ENCODE results near the gene CIDEA. TPM values are rescaled to one million over a fixed set of nuclear protein-coding genes. Genes with fewer than 3 reads are reported as not detected.
"Not testable (repeated sequence)": the region's sequence is repeated elsewhere in the genome, so short reads cannot be mapped to it uniquely, and the experiment has no call there.

Gene CIDEA
- not detected in 2 replicates for total RNA-seq (2021)
- long read RNA-seq = 0 reads

- Histone ChIP-seq H4K91ac (ENCODE audit: insufficient read length, low read depth, low read length) (no peak within 1 kb of the TSS), H3K27ac (ENCODE audit: insufficient read length, low read depth, low read length) (no peak within 1 kb of the TSS), H3K23ac (ENCODE audit: insufficient read length, low read depth, low read length) (no peak within 1 kb of the TSS), H2BK20ac (ENCODE audit: low read depth, low read length, poor library complexity, severe bottlenecking) (no peak within 1 kb of the TSS), H2AFZ (ENCODE audit: low read length) (no peak within 1 kb of the TSS), H4K20me1 (ENCODE audit: control insufficient read depth, insufficient read depth, insufficient read length) (no peaks in the 10 kb centered on the region), H2BK12ac (ENCODE audit: insufficient read length, low read depth, low read length) (no peak within 1 kb of the TSS), H3K79me1 (ENCODE audit: insufficient read depth, low read depth, low read length, poor library complexity, severe bottlenecking) (no peaks in the 10 kb centered on the region), H2BK120ac (ENCODE audit: low read depth, low read length, poor library complexity, severe bottlenecking) (no peak within 1 kb of the TSS), H3K56ac (ENCODE audit: insufficient read length, low read depth, low read length) (no peak within 1 kb of the TSS), H3K9ac (ENCODE audit: extremely low read depth, insufficient read length, low read length) (no peak within 1 kb of the TSS), H3K14ac (ENCODE audit: insufficient read depth, low read length) (no peak within 1 kb of the TSS), H3K23me2 (ENCODE audit: insufficient read length, low read depth, low read length, poor library complexity, severe bottlenecking) (peaks cover 13% of the 10 kb centered on the region), H4K5ac (ENCODE audit: insufficient read length, low read depth, low read length) (no peak within 1 kb of the TSS), H3K9me3 (ENCODE audit: control insufficient read depth, low read depth, low read length) (no peaks in the 10 kb centered on the region), H3K4me2 (ENCODE audit: insufficient read depth, insufficient read length, low read length) (peak within 1 kb of the TSS; percentile 92), H3K4ac (ENCODE audit: low read depth, low read length) (no peak within 1 kb of the TSS), H3K27me3 (ENCODE audit: insufficient read depth, low read length) (peaks cover 35% of the 10 kb centered on the region), H3K18ac (ENCODE audit: insufficient read length, low read depth, low read length) (no peak within 1 kb of the TSS), H2BK5ac (ENCODE audit: insufficient read length, low read length) (no peak within 1 kb of the TSS), H3T11ph (ENCODE audit: low read length) (no peak within 1 kb of the TSS), H4K8ac (replicated peaks; ENCODE audit: insufficient read length, low read depth, low read length) (no peak within 1 kb of the TSS), H2BK15ac (ENCODE audit: low read depth, low read length) (no peak within 1 kb of the TSS; the same call in 1 of the 2 replicates), H3K79me2 (ENCODE audit: insufficient read depth, low read length) (no peaks in the 10 kb centered on the region), H2AK5ac (ENCODE audit: insufficient read length, low read length) (no peak within 1 kb of the TSS), H3K4me1 (ENCODE audit: insufficient read depth, low read length) (peaks cover 6% of the 10 kb centered on the region; the same call in 1 of the 2 replicates)
- WGBS (ENCODE audit: extremely low coverage, insufficient read length, low lambda C conversion rate) = no CpG with 5 or more reads among the region's 69 CpGs
- Mint-ChIP-seq H3K27me3 (ENCODE audit: low read depth) (peaks cover 84% of the 10 kb centered on the region), H3K36me3 (ENCODE audit: insufficient read depth in 1 of 3, low read depth in 3 of 3) (no peaks in the 10 kb centered on the region; a peak in 1 of 7 replicates), H3K27ac (no peak within 1 kb of the TSS), H3K9me3 (no peaks in the 10 kb centered on the region; a peak in 1 of 5 replicates), H3K4me1 (peaks cover 23 to 26% of the 10 kb centered on the region in 2 experiments), H3K4me3 (peak within 1 kb of the TSS; percentile 66 to 84)
- DNase-seq = peak; percentile 73
- no peak for TF ChIP-seq CTCF (conservative IDR thresholded peaks at IDR 0.05)
Observed at GRCh38 chr18:12254136-12254819, at the start of gene CIDEA. Gene CIDEA, plus strand, starts transcription at chr18:12254361. Its CDS starts 23 bp downstream, at chr18:12254384.

DNA sequence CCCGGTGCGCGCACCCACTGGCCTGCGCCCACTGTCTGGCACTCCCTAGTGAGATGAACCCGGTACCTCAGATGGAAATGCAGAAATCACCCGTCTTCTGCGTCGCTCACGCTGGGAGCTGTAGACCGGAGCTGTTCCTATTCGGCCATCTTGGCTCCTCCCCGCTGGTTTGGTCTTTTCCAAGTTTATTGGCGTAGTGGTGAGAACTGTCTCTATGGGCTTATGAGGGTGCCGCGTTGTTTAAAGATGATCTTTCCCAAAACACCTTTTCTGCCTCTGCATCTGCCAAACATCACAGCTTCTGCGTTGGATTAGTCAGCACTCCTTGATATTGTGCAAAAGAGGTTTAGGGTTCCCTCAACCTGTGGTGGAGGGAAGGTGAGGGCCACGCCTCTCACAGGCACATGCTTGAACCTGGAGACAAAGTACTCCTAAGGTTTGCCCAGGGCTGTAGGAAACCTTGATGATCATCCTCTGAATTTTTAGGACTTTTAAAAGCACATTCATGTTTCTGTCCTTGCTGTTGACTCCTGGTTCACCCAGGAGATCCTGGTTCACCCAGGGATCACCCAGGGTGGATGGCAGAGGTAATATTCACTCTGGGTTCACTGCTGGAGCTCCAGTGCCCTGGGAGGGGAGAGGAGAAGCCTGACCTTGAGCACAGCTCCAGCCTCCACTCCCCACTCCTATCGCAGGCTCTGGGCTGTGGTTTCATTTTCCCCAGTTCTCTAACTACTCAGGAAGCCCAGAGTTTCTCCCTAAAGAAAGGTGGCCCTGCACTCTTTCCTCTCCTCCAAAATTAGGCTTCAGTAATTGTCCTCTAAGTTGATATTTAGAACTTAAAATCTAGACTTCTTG is 45.6 kb upstream of the CIDEA start:
- H2BK15ac ChIP-seq (ENCODE audit: low read depth, low read length) = not testable (repeated sequence)
- WGBS (ENCODE audit: extremely low coverage, insufficient read length, low lambda C conversion rate) = no CpG with 5 or more reads among the region's 18 CpGs
- peak overlapping the region in 1 of 3 experiments; percentile 61; a peak in 2 of 7 replicates for H3K27ac Mint-ChIP-seq

More for the DNA sequence above, 45.6 kb upstream of the CIDEA start:
- H3K23me2 ChIP-seq (ENCODE audit: insufficient read length, low read depth, low read length, poor library complexity, severe bottlenecking); H3K4me1 ChIP-seq (ENCODE audit: insufficient read depth, low read length); DNase-seq; H3K79me1 ChIP-seq (ENCODE audit: insufficient read depth, low read depth, low read length, poor library complexity, severe bottlenecking); H3K18ac ChIP-seq (ENCODE audit: insufficient read length, low read depth, low read length); H2BK120ac ChIP-seq (ENCODE audit: low read depth, low read length, poor library complexity, severe bottlenecking); H2AK5ac ChIP-seq (ENCODE audit: insufficient read length, low read length); H3K14ac ChIP-seq (ENCODE audit: insufficient read depth, low read length); H3K9me3 ChIP-seq (ENCODE audit: control insufficient read depth, low read depth, low read length); H3K4ac ChIP-seq (ENCODE audit: low read depth, low read length); H3K27ac ChIP-seq (ENCODE audit: insufficient read length, low read depth, low read length); H3K9ac ChIP-seq (ENCODE audit: extremely low read depth, insufficient read length, low read length); H2AFZ ChIP-seq (ENCODE audit: low read length); H4K8ac ChIP-seq (replicated peaks; ENCODE audit: insufficient read length, low read depth, low read length); H3K27me3 Mint-ChIP-seq (ENCODE audit: low read depth); H3K4me1 Mint-ChIP-seq; H4K91ac ChIP-seq (ENCODE audit: insufficient read length, low read depth, low read length); H4K5ac ChIP-seq (ENCODE audit: insufficient read length, low read depth, low read length); H3K79me2 ChIP-seq (ENCODE audit: insufficient read depth, low read length); H3K23ac ChIP-seq (ENCODE audit: insufficient read length, low read depth, low read length); H3K27me3 ChIP-seq (ENCODE audit: insufficient read depth, low read length); H2BK20ac ChIP-seq (ENCODE audit: low read depth, low read length, poor library complexity, severe bottlenecking); H3K4me2 ChIP-seq (ENCODE audit: insufficient read depth, insufficient read length, low read length); H3T11ph ChIP-seq (ENCODE audit: low read length); H2BK12ac ChIP-seq (ENCODE audit: insufficient read length, low read depth, low read length); H3K56ac ChIP-seq (ENCODE audit: insufficient read length, low read depth, low read length); H2BK5ac ChIP-seq (ENCODE audit: insufficient read length, low read length); H4K20me1 ChIP-seq (ENCODE audit: control insufficient read depth, insufficient read depth, insufficient read length): not testable (repeated sequence)
- peak overlapping the region in 1 of 2 experiments; percentile 24; a peak in 1 of 5 replicates for H3K4me3 Mint-ChIP-seq
- H3K9me3 Mint-ChIP-seq = peaks cover 9 to 13% of the 10 kb centered on the region in 2 experiments
- H3K36me3 Mint-ChIP-seq (ENCODE audit: insufficient read depth in 1 of 3, low read depth in 3 of 3) = peaks cover 0 to 14% (median 3%) of the 10 kb centered on the region in 3 experiments; a peak in 5 of 7 replicates
